SU-DHL-6 (cell line): ENCODE results near the gene ATP7B.

Experiments used
- H2AFZ ChIP-seq: fragments of 200-600 bp; sonication (generic); 2 replicates; pipeline ENCODE4 v1.6.1; 2014; ENCODE audit warnings: low read depth, mild to moderate bottlenecking, moderate library complexity, mixed read lengths, antibody characterized with exemption, low read length; ENCODE audit not compliant: severe bottlenecking
- H3F3A ChIP-seq: fragments of 200-600 bp; shearing (Covaris generic); 2 replicates; pipeline ENCODE4 v1.6.0; 2016; ENCODE audit warnings: antibody characterized with exemption, mild to moderate bottlenecking; ENCODE audit not compliant: insufficient read depth
- H3K27ac ChIP-seq: fragments of 200-600 bp; sonication (generic); 2 replicates; pipeline ENCODE4 v1.5.1; 2016; ENCODE audit warnings: low read depth, mild to moderate bottlenecking, low read length, moderate library complexity, mixed read lengths
- H3K27me3 ChIP-seq: fragments of 200-600 bp; sonication (generic), shearing (Covaris generic); 2 replicates; pipeline ENCODE4 v1.6.0; 2014; ENCODE audit warnings: mild to moderate bottlenecking, low read length
- H3K36me3 ChIP-seq: fragments of 200-600 bp; sonication (generic); 2 replicates; pipeline ENCODE4 v1.6.1; 2014; ENCODE audit warnings: mild to moderate bottlenecking, low read length, mixed read lengths
- H3K4me2 ChIP-seq: fragments of 300-600, 200-600 bp; shearing (Covaris generic), sonication (generic); 2 replicates; pipeline ENCODE4 v1.6.0; 2014; ENCODE audit warnings: low read length, low read depth, mild to moderate bottlenecking; ENCODE audit not compliant: poor library complexity, severe bottlenecking
- H3K4me3 ChIP-seq: fragments of 200-600 bp; sonication (generic); 2 replicates; pipeline ENCODE4 v1.5.1; 2014; ENCODE audit warnings: antibody characterized with exemption, low read length, mild to moderate bottlenecking, mixed read lengths; ENCODE audit not compliant: insufficient read depth, poor library complexity, severe bottlenecking
- H3K79me2 ChIP-seq: fragments of 200-600 bp; sonication (generic); 2 replicates; pipeline ENCODE4 v1.6.1; 2014; ENCODE audit warnings: mild to moderate bottlenecking, low read length, moderate library complexity; ENCODE audit not compliant: insufficient read depth
- H3K9ac ChIP-seq: fragments of 200-600 bp; sonication (generic); 2 replicates; pipeline ENCODE4 v1.7.0; 2014; ENCODE audit warnings: mild to moderate bottlenecking, low read length
- H3K9me2 ChIP-seq: fragments of 200-600 bp; sonication (generic); replicated peaks from 2 replicates; pipeline ENCODE4 v1.6.1; 2014; ENCODE audit warnings: low read length; ENCODE audit not compliant: insufficient read depth
- H3K9me3 ChIP-seq: fragments of 200-600 bp; sonication (generic); 2 replicates; pipeline ENCODE4 v1.6.1; 2014; ENCODE audit warnings: low read length, mixed read lengths; ENCODE audit not compliant: insufficient read depth
- H4K20me1 ChIP-seq: fragments of 200-600 bp; sonication (generic); 2 replicates; pipeline ENCODE4 v1.6.1; 2014; ENCODE audit warnings: low read depth, mild to moderate bottlenecking, antibody characterized with exemption, low read length, moderate library complexity, mixed read lengths
- CTCF ChIP-seq: fragments of 200-600 bp; sonication (generic); IDR thresholded peaks from one replicate; pipeline ENCODE4 v1.5.1; 2017; ENCODE audit warnings: antibody characterized with exemption, mild to moderate bottlenecking, low read length, moderate library complexity; ENCODE audit not compliant: insufficient read depth, poor library complexity, severe bottlenecking
- EZH2phosphoT487 ChIP-seq: fragments of 200-600 bp; sonication (generic), shearing (Covaris generic); conservative IDR thresholded peaks from 2 replicates; pipeline ENCODE4 v1.6.1; 2018; ENCODE audit warnings: mild to moderate bottlenecking, antibody characterized with exemption, low read length, moderate library complexity, mixed read lengths

Gene ATP7B

DNA sequence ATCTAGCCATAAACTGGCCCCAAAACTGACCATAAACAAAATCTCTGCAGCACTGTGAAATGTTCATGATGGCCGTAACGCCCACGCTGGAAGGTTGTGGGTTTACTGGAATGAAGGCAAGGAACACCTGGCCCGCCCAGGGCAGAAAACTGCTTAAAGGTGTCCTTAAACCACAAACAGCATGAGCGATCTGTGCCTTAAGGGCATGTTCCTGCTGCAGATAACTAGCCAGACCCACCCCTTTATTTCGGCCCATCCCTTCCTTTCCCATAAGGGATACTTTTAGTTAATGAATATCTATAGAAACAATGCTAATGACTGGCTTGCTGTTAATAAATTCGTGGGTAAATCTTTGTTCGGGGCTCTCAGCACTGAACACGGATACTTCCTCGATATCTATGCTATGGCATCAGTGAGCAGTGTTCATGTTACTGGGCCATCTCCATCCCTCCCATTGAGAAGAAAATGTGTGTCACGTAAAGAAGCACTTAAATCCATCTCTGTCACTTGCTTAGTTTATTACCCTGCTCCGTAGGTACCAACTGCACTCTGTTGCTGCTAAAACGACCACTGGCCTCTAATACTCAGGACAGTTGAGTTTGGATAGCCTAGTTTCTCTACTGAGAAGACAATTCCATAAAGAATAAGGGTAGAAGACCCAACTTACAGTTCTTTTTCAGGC lies 5.3 kb downstream of the ATP7B start:
- Histone ChIP-seq H3K27me3 (no peaks in the 10 kb centered on the region), H3K9ac (no peak overlapping the region), H3K27ac (no peak overlapping the region), H3K79me2 (no peaks in the 10 kb centered on the region), H3K4me2 (no peak overlapping the region), H3K4me3 (no peak overlapping the region), H3K9me3 (no peaks in the 10 kb centered on the region), H2AFZ (no peak overlapping the region), H3F3A (no peaks in the 10 kb centered on the region), H3K36me3 (no peaks in the 10 kb centered on the region), H3K9me2 (no peaks in the 10 kb centered on the region), H4K20me1 (no peaks in the 10 kb centered on the region)
- no peak for TF ChIP-seq EZH2phosphoT487
- TF ChIP-seq CTCF: no peak

GRCh38 chr13:52004511-52005170 lies 6.6 kb downstream of the ATP7B start:
- no peak overlapping the region for H3K27ac ChIP-seq
- H3F3A ChIP-seq: no peaks in the 10 kb centered on the region
- H3K9me3 ChIP-seq: no peaks in the 10 kb centered on the region
- H4K20me1 ChIP-seq: no peaks in the 10 kb centered on the region
- H3K36me3 ChIP-seq: no peaks in the 10 kb centered on the region
- H3K27me3 ChIP-seq: no peaks in the 10 kb centered on the region
- no peak overlapping the region for H3K4me3 ChIP-seq
- H3K9me2 ChIP-seq: no peaks in the 10 kb centered on the region
- TF ChIP-seq EZH2phosphoT487 (no peak), CTCF (no peak)
- H2AFZ ChIP-seq: no peak overlapping the region
- no peaks in the 10 kb centered on the region for H3K79me2 ChIP-seq
- no peak overlapping the region for H3K9ac ChIP-seq
- H3K4me2 ChIP-seq: no peak overlapping the region

DNA sequence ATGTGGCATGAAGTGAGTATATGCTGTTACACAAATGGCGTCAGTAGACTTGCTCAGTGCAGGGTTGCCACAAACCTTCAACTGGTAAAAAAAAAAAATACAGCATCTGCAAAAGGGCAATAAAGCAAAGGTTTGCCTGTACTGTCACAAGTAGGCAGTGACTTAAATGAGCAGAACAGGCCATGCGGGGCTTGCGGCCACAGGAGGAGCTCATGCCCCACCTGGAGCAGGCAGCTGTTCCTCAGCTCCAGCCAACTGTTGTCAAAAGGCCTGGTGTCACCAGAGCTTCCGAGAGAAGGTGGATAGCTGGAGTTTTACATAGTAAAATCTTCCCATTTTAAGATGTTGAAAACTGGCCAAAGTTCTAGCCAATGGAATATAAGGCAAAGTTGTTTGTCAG lies 7.7 kb downstream of the ATP7B start:
- no peaks in the 10 kb centered on the region for H3K9me3 ChIP-seq
- no peaks in the 10 kb centered on the region for H3K79me2 ChIP-seq
- H3K4me3 ChIP-seq: no peak overlapping the region
- TF ChIP-seq CTCF (no peak), EZH2phosphoT487 (no peak)
- no peak overlapping the region for H3K27ac ChIP-seq
- no peak overlapping the region for H3K9ac ChIP-seq
- no peak overlapping the region for H2AFZ ChIP-seq
- H3K27me3 ChIP-seq: no peaks in the 10 kb centered on the region
- no peaks in the 10 kb centered on the region for H3K36me3 ChIP-seq
- H3F3A ChIP-seq: no peaks in the 10 kb centered on the region
- H3K4me2 ChIP-seq: no peak overlapping the region
- no peaks in the 10 kb centered on the region for H3K9me2 ChIP-seq
- no peaks in the 10 kb centered on the region for H4K20me1 ChIP-seq
